Renal pelvis (tissue), 4 donors: ENCODE measurements around the gene LGMN. TPM values are rescaled to one million over a fixed set of nuclear protein-coding genes. Genes with fewer than 3 reads are reported as not detected.

Experiments
- DNase-seq: peaks from one replicate; pipeline ENCODE4 v3.0.0-alpha.2; 2013
- polyA plus RNA-seq, 3 donors: library from polyadenylated mRNA; unstranded; fragments of 120-200 nt; gene quantifications; one replicate each; pipeline ENCODE4 v1.2.1, GENCODE V29; 2013; ENCODE audit not compliant: insufficient read length in 3 of 3

The LGMN gene
- polyA plus RNA-seq, 3 donors = 130 to 138 (median 137) TPM

DNA sequence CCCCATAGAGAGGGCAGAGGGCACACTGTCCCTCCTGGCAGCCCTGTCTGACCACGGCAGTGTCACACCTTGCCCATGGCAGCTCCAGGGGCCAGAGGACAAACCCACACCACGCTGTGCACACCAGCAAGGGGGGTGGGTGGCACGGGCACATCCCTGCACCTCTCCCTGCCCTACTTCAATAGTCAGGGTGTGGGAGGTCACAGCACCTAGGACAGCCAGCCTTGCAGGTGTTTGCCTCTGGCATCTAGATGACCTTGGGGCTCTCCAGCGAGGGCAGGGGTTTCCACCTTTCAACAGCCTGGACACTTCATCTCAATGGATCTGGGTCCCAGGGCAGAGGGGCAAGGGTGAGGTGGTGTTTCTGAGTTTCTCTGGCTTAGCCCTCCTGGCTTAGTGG is 69.2 kb downstream of the LGMN start:
- DNase-seq = no peak

DNA sequence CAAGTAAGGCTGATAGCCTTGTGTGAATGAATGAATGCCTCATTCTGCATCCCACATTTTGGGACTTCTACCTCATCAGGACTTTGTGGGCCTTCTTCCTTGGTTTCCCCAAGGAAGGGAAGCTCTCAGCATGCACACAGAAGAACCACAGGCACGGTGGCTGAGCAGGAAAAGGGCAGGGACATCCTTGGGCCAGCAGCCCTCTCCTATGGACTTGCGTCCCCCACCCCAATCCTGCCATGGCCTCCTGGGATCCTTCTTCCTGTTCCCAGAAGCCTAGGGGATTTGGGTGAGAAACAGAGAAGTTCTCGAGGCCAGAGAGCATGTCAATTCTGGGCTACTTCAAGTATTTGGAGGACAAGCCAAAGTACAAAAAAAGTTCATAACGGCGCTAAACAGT is 69.7 kb downstream of the LGMN start:
- DNase-seq = no peak

DNA sequence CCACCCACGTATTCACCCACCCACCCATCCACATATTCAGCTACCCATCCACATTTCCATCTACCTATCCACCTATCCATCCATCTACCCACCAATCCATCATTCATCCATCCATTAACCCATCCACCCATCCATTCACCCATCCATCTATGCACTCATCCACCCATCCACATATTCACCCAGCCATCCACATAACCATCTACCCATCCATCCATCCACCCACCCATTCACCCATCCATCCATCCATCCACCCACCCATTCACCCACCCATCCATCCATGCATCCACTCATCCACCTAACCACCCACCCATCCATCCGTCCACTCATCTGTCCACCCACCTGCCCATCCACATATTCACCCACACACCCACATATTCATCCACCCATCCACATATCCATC is 70.5 kb downstream of the LGMN start:
- no peak for DNase-seq

DNA sequence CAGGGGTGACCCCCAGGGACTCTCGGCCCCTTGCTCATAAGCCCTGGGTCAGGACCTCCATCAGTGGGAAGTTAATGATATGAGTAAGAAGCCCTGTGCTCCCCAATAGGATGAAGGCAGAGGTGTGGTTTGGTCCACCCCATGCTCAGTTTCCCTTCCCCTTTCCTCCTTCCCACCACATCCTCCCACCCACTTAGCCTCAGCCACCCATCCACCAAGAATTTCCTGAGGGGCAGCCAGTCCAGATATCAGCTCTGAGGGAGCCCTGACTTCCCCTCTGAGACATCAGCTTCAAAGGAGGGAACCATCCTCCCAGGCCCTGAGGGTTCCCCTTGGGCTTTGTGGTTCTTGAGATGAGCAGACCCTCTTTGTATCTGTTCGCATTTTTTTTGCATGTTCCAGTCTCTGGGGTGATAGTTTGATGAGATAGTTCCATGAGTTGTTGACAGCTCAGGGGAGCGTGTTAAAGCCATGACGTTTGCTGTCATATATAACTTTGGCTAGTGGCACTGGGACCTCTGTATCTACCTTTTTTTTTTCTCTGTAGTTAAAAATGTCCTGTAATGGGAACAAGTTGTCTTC is 71.2 kb downstream of the LGMN start:
- DNase-seq = no peak

DNA sequence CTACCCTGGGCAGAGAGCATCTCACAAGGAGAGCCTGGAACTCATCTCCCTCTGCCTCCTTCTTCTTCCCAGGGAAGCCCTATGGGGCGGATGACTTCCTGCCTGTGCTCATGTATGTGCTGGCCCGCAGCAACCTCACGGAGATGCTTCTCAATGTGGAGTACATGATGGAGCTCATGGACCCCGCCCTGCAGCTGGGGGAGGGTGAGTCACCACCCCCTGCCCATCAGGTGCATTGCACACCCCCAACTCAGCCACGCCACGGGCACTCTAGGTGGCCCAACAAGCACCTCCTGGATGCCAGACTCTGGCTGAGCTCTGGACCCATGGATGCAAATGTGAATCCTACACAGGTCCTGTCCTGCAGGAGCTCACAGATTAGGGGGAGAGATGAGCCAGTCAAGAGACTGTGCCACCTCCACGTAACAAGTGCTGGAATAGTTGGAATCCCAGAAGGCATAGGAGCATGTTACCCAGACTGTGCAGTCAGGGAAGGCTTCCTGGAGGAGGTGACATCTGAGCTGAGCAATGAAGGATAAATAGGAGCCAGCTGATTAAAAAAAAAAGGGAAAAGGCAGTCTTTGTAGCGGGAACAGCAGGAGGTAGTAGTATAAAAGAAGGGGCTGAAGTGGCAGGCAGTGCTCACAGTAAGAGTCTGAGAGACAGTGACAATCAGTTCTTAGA is 71.9 kb downstream of the LGMN start:
- DNase-seq = no peak

DNA sequence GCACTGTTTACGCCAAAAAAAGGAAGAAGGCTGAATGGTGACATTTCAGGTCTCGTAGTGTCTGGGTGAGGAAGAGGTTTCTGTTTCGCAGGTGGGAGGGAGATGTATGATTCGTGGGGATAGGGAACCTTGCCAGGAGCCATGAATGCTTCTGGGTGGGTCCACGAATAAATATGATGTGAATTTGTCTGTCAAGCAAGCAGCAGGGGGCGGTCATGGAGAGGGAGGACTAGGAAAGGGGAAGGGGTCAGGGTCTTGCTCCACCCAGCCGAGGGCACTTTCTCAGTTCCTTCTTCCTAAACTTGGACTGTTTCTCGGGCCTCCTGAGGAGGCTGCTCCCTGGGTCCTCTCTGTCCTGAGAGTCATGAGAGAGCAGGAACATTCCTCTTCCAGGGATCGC is 72.5 kb downstream of the LGMN start:
- no peak for DNase-seq

DNA sequence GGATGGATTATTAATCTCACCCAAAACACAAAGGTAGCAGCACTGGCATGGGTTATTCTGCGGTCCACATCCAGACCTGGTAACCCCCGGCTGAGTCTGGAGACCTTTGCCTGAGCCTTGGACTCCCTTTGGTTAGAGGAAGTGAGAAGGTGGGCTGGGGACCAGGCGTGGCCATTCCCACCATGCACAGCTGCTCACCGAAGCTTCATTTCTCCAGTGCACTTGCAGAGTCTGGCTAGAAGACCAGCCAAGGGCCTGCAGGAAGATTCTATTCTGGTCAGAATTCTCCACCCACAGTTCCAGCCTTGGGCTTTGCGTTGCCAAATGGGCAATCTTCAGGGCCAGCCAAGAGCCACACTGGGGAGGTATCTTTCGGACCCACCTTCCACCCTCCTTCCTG is 73.0 kb downstream of the LGMN start:
- DNase-seq = no peak

DNA sequence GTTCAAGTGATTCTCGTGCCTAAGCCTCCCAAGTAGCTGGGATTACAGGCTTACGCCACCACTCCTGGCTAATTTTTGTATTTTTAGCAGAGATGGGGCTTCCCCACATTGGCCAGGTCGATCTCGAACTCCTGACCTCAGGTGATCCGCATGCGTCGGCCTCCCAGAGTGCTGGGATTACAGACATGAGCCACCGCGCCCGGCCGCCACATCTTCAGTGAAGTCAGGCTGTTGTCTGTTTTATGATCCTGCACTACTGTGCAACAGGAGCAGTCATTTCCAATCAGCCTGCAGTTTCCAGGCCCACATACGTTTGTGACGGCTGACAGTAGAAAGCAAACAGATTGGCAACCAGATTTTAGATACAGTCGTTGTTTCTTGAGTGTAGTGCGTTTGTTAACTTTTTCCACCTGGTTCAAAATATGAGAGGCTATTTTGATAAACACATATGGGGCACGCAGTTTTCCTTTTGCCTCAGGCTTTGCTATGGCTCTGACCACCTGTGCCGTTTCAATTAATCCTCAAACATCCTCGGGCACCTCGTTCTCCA is 74.8 kb downstream of the LGMN start:
- no peak for DNase-seq

DNA sequence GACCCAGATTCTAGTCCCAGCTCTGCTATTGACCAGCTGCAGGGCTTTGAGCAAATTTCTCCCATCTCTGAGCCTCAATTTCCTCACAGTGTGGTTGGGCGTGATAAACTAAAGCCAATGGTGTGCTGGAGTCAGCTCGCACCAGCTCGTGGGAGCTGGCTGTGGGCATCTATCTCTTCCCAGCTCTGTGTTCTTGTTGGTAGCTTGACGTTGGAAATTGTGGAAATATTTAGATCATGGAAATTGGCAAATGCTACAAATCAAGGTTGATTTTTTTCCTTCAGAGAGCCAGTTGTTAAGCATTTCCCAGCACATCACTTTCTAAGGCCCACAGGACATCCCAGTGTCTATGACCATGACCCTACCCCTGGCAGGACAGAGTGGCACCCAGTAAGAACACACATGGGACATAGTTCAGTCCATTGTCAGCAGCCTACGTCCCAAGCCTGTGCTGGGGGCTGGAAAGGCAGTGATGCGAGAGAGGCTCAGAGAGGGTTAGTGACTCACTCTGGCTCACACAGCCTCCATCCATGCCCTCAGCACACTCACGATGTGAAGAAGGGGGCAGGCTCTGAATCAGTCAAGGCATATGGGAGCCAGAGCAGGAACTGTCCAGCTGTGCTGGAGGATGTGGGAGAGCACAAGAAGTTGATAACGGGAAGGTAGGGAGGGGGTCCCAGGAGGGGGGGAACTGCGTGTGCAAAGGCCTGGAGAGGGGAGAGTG is 77.6 kb downstream of the LGMN start:
- no peak for DNase-seq

DNA sequence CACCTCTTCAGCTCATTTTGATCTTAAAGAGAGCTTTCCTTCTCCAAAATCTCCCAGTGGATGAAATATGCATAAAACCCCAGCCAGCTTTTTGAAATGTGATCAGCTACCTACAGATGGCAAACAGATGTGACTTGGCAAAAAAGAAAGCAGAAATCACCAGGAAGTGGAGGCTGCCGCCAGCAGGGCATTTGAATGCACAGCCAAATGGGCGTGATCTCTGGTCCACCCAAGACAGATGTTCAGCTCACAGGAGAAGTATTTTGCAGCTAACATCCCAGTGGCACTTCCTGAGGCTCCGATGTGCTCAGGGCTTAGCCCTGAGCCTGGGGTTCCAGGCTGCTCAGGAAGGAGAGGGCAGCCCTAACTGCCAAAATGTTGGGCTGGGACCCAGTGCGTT is 78.3 kb downstream of the LGMN start:
- DNase-seq = no peak

DNA sequence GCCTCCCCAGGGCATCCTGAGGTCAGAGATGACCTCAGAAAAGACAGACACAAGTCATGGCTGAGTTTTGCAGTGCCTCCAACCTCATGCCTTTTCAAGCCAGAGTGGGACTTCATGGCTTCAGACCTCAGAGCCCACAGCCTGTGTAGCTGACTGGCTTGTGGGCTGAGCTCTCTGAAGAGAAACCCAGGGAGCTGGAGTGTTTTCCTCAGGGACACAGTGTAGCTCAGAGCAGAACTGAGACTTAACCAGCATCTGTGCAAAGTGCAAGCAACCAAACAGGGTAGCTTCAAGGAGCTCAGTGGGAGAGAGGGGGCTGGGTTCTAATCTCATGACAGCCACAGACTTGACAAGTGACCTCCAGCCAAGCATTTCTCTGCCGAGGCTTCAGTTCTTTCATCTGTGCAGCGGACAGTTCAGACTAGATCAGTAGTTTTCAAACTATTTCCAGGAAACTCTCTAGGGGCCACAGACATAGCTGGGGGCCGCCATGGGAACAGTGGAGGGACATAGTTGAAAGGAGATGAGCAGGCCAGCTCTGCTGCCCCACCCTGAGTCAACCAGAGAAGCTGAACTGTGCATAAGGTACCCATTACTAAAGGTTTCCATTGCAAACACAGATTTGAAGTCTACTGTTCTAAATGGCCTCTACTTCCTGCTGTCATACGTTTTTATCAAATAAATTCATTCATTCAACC is 80.0 kb downstream of the LGMN start:
- no peak for DNase-seq

DNA sequence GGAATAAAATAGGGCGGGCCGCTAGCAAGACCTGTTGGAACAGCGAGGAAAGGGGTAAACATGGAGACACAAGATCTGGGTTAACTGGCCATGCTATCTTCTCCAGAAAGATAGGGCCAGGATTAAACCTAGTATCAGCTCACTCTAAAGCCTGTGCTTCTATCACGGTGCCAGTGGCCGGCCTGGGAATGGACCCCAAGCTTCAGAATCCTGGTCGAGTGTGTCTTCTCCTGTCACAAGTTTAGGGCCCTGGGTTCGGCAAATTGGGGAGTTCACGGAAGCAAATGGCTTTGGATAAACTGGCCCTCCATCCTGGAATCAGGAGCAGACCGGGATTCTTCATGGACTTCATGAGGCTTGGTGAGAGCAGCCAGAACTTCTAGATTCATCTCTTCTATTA is 82.2 kb downstream of the LGMN start:
- DNase-seq = no peak

DNA sequence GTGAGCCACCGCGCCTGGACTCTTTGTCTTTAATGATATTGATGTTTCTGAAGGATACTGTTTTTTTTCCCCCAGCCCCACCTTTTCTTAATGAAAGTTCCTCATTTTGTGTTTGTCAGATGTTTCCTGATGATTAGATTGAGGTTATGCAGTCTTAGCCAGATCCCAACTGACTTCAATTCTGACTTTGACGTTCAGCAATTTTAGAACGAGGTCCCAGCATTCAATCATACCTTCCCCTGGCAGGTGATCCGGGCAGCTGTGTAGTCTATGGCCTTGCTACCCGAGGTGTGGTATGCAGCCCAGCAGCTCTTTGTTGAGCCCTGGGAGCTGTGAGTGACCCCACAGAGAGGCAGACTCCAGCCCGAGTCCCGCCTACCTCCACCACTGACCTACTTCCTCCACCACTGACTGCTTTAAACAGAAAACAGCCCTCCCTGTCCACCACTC is 82.7 kb downstream of the LGMN start:
- no peak for DNase-seq

DNA sequence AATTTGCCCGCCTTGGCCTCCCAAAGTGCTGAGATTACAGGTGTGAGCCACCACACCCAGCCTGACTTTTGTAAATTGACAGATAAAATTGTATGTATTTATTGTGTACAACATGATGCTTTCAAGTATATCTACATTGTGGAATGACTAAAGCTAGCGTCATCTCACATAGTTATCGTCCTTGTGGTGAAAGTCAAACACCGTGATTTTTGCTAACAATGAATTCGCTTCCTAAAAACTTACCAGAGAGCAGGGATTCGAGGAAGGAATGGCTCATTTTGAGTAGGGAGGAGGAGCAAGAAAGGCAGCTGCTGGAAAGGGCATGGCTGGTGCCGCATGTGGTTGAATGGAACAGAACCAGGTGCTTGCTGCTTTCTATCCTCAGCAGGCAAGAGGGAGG is 85.4 kb downstream of the LGMN start:
- DNase-seq = no peak

DNA sequence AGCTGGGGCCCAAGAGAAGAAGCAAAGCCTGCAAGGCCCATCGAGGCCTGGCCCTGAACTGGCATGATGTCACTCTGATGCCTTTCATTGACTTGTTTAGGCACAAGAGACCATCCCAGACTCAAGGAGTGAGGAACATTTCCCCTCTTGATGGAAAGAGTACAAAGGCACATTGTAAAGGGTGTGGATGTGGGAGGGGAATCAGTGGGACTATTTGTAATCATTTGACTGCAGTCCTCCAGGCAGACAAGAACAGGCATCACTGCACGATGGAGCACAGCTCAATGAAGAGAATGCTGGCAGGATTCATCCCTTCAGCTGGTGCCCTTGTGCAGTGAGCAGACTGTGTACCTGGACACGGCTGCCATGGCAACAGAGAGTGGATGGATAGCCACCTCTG is 87.9 kb downstream of the LGMN start:
- no peak for DNase-seq

DNA sequence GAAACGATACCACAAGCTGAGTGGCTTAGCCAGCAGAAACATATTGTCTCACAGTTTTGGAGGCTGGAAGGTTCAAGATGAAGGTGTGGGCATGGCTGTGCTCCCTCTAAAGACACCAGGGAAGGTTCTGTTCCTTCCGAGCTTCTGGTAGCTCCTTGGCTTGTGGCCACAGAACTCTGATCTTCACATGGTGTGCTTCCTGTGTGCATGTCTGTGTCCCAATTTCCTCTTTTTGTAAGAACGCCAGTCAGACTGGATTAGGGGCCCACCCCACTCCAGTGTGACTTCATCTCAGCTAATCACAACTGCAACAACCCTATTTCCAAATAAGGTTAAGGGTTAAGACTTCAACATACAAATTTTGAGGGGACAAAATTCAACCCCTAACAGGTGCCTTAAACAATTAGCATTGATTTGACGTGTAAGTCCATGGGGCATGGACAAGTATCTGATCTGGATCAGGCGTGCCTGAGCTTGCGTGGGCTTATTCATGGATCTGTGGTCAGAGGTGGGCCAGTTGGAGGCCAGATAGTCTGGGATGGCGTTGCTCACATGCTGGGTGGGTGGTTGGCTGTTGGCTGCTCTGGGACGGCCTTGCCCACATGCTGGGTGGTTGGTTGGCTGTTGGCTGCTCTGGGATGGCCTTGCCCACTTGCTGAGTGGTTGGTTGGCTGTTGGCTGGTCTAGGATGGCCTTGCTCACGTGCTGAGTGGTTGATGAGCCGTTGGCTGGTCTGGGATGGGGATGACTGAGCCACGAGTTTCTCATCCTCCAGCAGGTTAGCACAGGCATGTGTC is 88.5 kb downstream of the LGMN start:
- DNase-seq = no peak

DNA sequence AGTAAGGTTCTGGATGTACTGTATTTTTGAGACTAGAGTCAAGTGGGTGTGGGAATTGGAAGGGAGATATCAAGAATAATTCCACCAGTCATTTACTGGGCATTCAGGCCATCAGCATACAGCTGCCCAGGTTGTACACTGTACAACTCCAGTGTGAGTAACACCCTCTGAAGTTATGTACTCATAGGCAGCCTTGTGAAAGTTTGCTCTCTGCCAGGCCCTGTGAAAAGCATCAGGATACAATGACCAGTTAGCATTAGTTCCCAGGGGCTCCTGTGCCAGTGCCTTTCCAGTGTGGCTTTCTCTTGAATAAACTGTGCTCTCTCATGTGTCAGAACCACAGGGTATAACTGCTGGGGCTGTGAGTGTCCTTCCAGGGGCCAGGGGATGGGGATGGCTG is 89.7 kb downstream of the LGMN start:
- no peak for DNase-seq

DNA sequence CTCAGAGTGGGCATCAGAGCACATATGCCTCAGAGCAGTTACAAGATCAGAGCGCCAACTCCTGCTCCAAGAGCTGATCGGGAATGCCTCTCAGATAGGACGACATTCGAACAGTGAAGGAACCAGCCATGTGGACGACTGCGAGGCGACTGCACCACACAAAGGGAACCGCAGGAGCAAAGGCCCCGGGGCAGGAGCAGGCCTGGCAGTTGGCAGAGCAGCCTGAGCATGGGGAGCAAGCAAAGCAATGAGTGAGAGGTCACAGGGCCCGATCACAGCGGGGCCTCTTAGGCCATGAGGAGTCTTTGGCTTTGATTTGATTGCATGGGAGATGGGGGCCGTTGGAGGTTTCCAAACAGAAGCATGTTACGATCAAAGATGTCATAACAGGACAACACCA is 90.3 kb downstream of the LGMN start:
- no peak for DNase-seq

DNA sequence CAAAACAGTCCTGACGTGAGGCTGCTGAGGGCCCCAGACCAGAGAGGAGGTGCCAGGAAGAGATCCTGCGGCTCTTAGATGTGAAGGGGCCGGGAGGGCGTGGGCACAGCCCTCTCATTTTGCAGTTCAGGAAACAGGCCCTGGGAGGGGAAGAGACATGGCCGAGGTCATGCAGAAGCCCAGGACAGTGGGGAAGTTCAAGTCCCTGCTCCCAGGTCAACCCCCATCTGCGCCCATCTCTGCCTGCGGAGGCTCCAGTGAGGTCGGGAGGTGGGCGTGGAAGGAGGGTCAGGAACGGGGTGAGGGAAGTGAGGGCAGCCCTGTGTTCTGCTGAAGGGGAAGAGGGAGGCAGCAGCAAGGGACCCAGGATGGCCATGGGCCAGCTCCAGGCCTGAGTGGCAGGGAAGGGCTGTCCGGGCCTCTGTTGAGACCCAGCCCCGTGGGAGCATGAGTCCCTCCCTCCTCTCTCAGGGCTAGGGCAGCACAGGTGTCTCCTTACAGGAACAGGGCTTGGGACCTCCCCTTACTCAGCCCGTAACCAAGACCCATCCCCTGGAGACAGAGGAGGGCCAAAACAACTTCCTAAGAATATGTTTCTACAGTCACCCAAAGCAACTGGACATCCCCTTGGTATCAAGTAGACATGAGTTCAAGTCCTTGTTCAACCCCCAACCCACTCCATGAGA is 90.8 kb downstream of the LGMN start:
- DNase-seq = no peak

DNA sequence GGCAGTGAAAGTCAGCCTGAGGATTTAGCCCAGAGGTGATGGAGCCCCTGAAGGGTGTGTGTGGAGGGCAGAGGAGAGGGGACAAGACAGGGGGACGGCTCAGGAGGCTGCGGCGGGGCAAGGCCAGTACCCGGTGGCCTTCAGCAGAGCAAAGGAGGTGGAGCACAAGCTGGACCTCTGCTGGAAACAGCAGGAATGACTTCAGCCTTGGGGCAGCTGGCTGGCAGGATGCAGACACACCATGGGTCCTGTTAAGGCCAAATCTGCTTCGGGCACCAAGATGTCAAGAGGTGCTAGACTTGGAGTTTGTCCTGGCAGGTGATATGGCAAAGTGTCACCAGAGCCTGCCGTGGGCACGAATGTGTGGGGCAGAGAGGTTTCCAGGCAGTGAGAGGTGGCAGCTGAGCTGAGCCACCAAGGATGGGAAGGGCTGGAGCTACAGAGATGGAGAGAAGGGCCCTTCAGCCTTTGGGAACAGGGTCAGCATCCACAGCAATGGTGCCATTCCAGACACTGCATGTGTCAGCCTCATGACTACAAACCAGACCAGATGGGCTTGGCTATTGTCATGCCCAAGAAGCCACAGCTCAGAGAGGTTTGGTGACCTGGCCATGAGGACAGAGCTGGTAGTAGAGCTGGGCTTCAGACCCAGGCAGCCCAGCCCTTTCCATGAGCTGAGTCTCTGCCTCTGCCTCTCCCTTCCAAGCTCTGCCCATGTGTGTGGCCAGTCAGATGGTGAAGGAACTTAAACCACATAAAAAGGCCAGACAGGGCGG is 91.9 kb downstream of the LGMN start:
- DNase-seq = no peak
